Measurements from ENCODE around the gene BPIFB4. TPM values are rescaled to one million over a fixed set of nuclear protein-coding genes. Genes with fewer than 3 reads are reported as not detected.

The BPIFB4 gene
- total RNA-seq, 1 experiment from 2014 or later, result not detected

DNA sequence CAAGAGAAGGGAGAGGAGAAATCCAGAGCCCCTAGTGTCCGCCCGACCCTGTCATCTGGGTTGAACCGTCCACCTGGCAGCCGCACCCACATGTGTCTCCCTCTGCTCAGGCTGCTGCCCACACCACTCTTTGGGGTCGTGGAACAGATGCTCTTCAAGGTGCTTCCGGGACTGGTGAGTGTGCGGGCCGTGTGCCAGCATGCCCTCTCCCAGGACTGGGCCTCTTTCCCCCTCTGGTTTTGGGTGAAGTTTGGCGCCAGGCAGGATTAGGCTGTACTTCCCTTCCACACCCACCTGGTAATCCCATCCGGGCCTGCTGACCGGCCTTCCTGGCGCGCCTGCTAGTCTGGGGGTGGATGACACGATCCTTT is 17.8 kb upstream of the BPIFB4 start:
- DNase-seq (ENCODE audit: low read depth), result no peak

DNA sequence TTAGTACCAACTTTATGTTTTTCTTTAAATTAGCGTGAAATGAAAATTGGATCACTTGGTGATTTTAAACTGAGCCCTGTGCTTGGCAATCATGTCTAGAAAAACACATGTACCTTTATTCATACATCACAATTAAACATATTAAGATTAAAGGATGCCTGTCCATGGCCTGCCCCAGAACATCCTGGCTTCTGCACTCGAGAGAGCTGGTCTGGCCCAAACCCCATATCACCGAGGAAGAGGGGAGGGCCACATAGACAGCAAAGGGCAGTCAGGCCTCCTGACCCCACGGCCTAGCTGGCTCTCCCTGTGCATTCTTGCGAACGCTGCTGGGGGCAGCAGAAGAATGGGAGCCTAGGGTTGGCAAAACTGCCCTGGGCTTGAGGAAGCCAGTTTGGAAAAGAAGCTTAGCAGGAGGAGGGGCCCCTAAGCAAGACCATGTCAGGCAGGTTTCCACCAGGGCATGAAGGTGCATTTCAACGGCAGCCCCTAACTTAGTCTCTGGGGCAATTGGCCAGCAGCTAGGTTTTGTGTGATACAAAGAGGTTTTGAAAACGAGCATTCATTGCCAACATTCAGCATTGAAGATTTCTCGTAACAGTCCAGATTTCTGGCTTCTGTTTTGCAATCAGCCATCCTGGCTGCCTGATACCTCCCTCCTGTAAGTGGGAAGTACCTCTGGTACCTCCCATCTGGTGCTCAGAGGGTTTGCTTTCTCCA is 17.2 kb upstream of the BPIFB4 start:
- no peak for DNase-seq (ENCODE audit: low read depth)

DNA sequence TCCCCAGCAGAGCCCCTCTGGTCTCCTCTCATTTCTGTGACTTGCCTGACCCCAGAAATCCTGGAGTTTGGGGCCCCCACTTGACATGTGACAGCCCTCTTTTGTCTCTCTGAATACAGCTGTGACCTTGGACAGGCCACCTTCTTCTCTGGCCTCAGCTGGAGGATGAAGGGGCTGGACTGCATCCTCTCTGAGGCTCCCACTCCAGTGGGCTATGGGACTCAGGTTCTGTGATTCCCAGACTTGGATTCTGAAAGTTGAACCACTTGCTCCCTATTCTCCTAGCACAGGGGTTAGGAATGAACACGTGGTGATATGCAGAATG is 16.7 kb upstream of the BPIFB4 start:
- no peak for DNase-seq (ENCODE audit: low read depth)

DNA sequence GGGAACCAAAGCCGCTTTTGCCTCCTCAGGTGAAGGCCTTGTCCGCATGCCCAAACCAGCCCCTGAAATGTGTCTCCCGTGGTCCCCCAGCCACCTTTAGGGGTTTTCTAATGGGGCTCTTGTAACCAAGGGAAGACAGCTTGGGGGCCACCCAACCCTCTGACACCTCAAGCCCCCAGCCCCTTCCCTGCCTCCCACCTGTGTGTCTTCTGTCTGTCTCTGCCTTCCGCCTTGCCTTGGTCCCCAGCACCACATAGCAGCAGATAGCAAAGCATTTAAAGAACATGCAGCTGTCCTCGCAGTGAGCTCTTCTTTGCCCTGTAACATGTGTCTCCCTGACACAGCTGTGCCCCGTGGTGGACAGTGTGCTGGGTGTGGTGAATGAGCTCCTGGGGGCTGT is 16.2 kb upstream of the BPIFB4 start:
- DNase-seq (ENCODE audit: low read depth), result no peak

DNA sequence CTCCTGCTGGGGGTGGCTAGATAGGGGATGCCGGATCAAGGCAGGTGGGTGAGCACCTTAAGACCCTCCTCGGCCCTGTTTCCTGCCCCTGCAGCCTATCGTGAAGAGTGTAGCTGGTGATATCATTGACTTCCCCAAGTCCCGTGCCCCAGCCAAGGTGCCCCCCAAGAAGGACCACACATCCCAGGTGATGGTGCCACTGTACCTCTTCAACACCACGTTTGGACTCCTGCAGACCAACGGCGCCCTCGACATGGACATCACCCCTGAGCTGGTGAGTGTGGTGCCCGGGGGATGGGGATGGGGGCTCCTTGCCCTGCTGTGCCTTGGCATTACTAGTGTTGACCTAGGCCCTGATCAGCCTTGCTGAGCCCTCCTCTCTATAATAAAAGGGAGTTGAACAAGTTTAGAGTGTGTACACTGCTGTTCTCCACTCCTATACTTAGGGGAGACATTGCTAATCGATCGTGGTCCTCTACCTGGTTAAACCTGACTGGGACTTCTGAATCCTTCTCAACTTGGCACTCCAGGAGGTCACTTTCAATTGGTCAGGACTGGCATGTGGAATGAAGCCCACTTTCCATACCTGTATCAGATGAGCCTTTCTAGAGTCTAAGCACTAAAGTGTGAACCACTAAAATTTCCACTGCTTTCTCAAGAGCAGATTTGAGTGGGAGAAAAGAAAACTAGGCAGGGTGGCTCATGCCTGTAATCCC is 14.7 kb upstream of the BPIFB4 start:
- DNase-seq (ENCODE audit: low read depth), result no peak

DNA sequence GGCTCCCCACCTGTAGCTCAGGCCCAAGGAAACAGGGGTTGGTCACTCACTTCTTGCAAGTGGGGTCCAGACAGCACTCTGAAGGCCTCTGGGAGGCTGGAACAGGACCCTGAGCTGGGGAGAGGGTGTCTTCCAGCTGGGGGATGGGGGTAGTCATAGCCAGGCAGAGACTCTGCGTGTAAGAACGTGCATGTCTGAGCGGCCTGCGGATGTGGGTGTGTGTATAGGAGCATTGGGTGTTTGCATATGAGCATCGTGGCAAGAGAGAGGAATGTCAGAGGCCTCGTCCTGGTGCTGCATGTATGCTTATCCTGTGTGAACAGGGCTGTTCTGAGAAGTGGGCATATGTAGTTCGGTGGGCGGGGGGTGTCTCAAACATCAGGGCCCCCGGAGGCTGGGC is 13.7 kb upstream of the BPIFB4 start:
- no peak for DNase-seq (ENCODE audit: low read depth)

DNA sequence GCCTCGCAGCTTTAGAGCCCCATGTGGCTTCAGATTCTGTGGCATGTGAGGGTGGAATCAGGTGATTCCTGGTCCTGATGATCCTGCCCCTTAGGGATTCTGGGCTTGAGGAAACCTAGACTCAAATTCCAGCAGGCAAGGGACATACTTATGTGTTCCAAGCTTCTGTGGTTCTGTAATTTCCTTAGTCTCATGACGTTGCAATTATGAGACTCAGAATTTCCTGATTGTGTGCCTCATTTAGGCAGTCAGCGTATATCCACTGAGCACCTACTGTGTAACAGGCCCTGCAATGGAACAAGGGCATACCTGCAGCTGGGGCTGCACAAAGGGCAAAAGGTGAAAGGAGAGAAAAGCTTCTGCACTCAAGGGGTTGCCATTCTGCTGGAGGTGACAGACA is 11.6 kb upstream of the BPIFB4 start:
- no peak for DNase-seq (ENCODE audit: low read depth)

DNA sequence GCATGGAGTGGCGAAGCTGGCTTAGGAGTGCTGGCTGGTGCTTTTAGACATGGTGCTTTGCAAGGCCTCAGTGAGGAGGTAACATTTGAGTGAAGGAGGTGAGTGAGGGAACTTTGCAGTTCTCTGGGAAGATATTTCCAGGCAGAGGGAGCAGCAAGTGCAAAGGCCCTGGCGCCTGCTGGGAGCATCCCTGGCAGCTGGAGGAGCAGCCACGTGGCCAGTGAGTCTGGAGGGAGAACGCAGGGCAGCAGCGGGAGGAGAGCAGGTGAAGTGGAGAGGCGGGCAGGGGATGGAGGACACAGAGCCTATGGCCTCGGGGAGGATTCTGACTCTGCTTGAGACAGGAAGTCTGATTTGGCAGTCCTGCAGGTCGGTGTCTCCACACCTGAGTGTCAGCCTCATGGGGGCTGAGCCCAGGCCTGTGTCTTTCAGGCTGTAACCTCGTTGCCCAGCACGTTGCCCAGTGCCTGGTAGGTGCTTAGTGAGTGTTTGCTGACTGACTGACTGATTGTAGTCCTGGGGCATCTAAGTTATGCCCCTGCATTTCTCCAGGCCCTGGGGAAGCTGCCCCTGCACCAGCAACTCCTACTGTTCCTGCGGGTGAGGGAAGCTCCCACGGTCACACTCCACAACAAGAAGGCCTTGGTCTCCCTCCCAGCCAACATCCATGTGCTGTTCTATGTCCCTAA is 11.0 kb upstream of the BPIFB4 start:
- DNase-seq (ENCODE audit: low read depth), result no peak

DNA sequence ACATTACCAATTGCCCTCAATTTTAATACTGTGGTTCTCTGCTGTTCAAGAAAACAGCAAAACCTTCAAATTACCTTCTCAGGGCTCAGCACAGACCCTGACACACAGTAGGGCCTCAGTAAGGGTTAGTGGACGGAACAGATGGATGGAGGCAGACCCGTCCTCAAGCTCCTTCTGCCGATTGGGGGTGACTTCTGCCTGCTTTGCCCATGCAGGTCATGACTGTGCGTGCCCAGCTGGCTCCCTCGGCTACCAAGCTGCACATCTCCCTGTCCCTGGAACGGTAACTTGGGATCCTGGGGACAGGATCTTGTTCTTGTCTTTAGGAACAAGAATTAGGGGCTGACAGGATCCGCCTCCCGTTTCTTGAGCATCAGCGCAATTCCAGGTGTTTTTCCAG is 9.8 kb upstream of the BPIFB4 start:
- DNase-seq (ENCODE audit: low read depth), result no peak

DNA sequence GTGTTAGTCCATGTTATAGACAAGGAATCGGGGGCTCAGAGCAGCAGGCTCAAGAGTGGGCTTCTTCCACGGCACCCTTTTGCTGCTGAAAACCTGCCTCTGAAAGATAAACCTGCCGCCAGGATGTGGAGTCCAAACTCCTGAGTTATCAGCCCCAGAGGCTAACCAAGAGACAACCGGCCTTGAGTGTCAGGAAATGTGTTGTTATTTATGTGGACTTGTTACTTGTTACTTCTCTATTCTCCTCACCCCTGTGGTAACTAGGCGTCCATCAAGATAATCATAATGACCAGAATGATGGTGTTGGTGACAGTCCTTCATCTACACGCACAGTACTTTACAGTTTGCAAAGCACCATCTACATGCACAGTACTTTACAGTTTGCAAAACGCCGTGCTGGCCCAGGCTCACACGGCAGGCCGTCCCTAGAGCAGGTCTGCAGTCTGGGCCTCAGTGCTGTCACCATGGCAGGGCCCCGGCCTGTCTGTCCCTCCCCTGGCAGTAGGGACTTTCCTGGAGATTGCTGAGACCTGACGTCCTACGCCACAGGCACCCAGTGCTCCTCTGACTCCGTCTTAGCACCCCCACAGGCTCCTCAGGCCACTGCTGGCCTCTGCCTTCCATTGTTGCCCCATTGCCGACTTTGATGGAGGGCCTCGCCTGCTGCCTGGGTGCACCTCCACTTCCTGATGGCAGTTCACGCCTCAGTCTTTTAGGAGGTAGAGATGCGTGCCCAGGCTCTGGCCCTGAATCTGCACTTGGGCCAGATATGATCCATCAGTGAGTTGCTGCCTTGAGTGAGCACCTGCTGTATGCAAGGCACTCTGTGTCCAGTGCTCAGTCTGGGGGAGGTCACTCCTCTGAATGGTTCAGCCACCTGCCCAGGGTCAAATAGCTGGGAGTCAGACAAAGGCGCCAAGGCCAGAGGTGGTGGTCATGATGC is 9.1 kb upstream of the BPIFB4 start:
- DNase-seq (ENCODE audit: low read depth), result no peak

DNA sequence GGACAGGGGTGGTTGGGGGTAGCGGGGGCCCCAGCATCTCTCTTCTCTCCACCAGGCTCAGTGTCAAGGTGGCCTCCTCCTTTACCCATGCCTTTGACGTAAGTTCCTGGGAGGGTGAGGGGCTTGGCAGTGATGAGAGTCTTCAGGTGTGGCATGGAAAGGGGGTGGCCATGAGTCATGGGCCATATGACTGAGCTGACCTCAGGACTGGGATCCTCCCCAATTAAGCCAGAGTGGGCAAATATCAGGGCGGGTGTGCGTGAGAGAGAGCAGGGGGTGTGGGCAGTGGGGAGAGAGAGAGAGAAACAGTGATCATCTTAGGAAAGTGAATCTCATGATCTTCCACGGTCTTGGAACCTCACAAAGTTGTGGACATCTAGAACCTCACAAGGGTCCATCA is 8.2 kb upstream of the BPIFB4 start:
- no peak for DNase-seq (ENCODE audit: low read depth)

DNA sequence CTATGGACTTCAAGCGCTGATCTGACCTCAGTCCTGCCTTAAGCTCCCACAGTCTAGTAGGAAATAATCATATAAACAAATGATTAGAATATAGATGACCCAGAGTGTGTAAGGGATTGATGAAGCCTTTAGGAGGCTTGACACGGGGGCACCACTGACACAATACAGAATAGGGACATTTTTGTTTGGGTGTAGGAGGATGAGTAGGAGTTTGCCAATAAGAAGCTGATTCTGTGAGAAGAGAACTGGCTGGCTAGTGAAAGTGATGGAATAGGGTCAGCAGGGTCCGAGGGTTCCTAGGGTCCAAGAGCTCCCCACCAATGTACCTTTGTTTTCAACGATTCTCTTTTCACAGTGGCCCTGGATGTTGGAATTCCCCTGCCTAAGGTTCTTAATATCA is 7.1 kb upstream of the BPIFB4 start:
- DNase-seq (ENCODE audit: low read depth), result no peak

DNA sequence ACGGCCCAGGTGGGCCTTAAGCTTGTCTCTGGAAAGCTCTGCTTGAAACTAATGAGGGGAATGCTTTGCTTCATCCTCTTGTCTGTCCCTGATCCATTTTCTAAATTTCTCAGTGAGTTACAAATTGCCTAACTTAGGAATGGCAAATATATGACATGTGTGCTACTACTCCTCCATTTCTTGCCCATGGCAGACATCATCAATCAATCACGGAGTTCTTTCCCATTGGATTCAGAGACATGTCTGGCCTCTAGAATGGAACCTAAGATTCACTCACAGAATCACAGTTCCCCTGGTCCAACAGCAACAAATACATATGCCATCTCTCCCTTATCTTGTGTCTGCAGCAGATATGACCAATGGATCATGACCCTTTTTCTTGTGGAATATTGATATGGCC is 6.6 kb upstream of the BPIFB4 start:
- DNase-seq (ENCODE audit: low read depth), result no peak

DNA sequence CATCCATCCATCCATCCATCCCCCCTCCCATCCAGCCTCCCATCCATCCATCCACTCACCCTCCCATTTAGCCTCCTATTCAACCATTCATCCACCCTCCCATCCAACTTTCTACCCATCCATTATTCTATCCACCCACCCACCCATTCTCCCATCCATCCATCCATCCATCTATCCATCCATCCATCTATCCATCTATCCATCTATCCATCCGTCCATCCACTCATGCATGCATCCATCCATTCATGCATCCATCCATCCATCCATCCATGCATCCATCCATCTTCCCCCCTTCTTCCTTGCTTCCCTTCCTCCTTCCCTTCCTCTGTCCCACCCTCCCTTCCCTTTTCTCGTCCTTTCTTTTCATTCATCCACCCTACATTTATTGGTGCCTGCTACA is 4.8 kb upstream of the BPIFB4 start:
- DNase-seq (ENCODE audit: low read depth), result no peak

DNA sequence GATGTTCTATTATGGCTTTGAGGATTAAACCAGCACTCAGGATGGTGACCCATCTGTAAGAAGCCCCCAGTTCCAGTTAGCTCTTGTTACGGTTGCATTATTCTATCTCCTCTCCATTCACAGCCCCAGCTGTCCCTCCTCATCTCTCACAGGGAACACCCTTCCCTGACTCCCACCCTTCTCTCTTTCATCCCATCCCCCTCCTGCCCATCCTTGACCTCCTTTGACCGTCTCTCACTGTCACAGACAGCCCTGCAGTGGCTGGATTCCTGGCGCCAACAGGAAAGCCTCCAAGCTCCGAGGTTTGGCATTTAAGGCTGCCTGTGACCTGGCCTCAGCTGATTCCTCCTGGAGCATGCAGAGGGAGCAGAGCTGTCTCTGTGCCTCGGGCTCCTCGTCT is 4.2 kb upstream of the BPIFB4 start:
- no peak for DNase-seq (ENCODE audit: low read depth)

DNA sequence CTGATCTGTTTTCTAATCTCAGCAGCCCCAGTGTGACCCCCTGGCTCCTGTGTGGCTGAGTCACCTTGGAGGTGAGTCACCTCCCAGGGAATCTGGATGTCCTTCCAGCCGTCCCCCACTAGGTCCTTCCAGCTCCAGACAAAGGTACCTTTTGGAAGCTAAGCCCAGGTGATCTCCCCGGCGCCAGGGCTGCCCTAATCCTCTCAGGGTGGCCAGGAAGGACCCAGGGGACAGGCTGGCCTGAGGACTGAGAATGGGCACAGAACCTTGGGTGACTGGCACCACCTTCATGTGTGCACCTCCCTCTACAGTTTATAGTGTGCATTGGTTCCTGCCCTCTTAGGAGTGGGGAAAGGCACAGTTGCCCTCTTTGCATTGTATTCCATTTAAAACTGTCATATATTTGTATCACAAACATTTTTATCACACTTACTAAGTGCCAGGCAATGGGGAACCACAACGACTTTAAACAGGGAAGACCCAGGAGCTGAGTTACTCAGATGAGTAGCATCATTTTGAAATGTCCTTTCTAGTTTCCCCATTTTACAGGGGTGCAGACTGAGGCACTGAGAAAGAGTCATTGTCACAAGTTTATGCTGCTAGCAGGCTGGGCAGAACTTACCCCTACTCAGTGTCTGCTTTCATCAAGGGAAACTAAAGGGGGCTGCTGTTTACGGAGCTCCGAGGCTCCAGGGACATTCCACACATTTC is 2.6 kb upstream of the BPIFB4 start:
- no peak for DNase-seq (ENCODE audit: low read depth)

DNA sequence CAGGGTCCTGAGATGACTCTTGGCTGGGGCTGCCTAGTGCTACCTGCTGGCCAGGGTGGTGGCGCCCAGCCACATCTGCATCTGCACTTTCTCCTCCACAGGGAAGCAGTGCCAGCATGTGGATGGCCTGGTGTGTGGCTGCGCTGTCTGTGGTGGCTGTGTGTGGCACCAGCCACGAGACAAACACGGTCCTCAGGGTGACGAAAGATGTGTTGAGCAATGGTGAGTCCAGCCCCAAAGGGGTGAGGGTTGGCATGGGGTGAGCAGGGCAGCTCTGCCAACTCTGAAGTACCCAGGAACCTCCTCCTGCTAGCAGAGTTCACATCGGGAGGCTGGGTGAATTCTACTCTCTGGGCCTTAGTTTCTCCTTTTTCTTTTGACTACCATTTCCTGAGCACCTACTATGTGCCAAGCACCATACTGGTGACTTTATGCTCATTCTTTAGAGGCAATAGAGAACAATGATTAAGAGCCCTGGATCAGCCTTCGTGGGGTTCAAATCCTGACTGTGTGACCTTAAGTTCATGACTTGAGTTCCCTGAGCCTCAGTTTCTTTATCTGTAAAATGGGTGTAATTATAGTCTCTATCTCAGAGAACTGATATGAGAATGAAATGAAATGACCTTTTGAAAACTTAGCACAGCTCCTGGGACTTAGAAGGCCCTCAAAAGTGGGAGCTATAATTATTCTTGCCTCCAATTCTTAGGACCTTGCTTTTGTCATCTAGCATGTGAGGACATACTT is 2.1 kb downstream of the BPIFB4 start:
- no peak for DNase-seq (ENCODE audit: low read depth)

DNA sequence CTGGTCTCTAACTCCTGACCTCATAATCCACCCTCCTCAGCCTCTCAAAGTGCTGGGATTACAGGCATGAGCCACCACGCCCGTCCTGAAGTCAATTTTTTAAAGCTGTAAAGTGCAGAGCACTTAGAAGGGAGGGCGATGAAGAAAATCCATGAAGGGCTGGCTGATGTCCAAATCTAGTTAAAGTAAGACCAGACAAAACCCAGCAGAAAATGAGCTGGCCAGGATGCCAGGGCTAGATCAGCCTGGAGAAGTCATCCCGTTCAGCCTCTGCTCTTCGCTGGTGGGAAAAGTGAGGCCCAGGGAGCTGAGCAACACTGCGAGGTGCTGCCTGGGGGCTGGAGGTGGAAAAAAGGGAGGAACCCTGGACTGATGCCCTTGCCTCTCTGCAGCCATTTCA is 3.1 kb downstream of the BPIFB4 start:
- no peak for DNase-seq (ENCODE audit: low read depth)

DNA sequence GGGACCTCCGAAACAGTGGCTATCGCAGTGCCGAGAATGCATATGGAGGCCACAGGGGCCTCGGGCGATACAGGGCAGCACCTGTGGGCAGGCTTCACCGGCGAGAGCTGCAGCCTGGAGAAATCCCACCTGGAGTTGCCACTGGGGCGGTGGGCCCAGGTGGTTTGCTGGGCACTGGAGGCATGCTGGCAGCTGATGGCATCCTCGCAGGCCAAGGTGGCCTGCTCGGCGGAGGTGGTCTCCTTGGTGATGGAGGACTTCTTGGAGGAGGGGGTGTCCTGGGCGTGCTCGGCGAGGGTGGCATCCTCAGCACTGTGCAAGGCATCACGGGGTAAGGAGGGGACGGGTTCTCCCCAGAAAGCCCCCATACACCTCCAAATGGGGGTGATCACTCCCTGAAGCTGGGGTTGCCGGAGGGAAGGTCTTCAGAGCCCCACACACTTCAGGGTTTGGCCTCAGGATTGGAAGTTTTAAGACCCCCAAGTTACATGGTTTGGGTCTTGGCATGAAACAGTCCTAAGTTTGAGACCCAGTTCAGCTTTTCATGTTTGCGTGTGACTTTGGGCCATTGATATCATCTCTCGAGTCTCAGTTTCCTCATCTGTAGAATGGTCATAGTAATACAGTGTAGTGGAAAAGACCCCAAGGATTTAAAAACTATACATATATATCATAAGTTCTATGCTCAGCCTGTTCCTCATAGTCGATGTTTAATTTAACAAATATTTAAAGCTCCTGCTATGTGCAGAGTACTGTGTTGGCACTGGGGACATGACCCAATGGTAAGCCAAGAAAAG is 4.3 kb downstream of the BPIFB4 start:
- DNase-seq (ENCODE audit: low read depth), result no peak

DNA sequence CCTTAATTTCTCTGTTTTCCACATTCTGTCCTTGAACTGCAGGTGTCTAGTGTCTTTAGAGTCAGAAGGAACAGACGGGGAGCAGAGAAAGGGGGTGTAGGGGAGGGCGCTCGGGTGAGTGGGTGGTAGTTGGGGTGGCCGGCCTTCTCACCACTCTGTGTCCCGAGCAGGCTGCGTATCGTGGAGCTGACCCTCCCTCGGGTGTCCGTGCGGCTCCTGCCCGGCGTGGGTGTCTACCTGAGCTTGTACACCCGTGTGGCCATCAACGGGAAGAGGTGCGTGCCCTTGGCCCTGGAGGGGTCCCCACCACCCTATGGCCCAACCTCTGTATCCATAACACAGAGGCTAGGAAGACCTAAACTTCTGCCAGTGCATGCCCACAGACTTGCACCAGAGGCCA is 5.3 kb downstream of the BPIFB4 start:
- no peak for DNase-seq (ENCODE audit: low read depth)
